Measurements from ENCODE around the gene VPS18.

VPS18 gene

DNA sequence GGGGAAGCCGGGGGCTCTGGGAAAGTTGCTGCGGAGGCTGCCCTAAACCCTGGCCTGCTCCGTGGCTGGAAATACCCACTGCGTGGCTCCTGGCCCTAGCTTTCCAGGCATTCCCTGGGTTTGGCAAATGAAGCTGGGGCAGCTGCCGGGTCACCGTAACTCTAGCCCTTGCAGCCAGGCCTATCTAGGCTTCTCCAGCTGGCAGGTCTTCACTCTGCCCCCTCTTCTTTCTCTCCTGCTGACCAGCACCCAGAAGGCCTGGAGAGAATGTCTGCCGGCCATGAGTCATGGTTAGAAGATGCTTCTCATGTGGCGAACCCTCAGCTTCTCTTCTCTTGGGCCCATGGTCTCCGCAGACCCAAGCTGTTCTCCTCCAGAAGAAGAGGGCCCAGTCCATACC lies 29.3 kb downstream of the VPS18 start:
- no peak for DNase-seq (ENCODE audit: low read depth)

DNA sequence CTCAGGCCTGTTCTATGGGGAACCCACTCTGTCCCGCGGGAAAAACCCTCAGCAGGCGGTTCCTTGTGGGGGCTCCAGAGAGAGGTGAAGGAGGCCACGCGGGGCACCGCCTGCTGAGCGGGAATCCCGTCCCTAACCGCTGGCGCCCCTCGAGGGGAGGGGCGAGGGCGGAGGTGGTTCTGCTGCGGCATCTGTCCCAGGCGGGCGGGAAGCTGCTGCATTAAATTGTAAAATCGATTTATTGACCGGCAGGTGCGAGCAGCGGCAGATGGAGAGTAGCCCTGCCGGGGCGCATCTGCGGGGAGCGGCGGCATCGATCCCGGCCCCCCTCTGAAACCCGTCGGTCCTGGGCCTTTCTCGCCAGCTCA lies 31.2 kb downstream of the VPS18 start:
- no peak for DNase-seq (ENCODE audit: low read depth)

DNA sequence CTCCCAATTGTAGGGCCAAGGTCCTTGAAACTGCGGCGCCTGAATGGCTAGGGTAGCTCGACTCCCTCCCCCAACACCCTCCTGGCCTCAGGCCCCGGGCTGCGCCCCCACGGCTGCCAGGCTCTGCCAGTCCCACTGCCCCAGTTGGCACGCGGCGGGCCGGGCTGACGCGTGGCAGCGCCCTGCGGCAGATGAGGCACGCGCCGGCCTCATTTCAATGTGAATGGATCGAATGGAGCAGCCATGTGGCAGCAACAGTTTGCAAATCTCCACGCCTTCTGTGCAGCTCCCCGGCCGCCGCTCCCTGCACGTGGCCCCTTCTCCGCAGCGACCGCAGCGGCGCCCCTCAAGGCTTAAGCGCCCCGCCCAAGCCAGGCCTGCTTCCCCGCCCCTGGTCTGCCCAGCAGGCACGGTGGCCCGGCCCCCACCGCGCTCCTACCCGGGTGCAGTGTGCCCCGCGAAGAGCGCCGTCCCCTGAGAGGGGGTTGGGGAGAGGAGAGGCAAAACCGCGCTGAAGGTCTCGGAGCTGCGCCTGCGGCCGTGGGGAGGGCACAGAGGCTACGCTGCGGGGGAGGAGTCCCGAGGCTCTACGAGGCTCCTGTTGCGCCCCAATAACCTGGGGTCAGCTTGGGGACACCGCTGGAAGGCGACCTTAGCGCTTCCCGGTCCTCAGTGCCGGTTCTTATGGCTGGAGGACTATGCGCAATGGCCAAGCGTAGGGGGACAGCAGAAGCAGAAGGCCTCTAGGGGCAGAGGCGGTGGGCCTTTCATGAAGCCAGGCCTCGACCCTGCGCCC lies 31.8 kb downstream of the VPS18 start:
- DNase-seq (ENCODE audit: low read depth): no peak

DNA sequence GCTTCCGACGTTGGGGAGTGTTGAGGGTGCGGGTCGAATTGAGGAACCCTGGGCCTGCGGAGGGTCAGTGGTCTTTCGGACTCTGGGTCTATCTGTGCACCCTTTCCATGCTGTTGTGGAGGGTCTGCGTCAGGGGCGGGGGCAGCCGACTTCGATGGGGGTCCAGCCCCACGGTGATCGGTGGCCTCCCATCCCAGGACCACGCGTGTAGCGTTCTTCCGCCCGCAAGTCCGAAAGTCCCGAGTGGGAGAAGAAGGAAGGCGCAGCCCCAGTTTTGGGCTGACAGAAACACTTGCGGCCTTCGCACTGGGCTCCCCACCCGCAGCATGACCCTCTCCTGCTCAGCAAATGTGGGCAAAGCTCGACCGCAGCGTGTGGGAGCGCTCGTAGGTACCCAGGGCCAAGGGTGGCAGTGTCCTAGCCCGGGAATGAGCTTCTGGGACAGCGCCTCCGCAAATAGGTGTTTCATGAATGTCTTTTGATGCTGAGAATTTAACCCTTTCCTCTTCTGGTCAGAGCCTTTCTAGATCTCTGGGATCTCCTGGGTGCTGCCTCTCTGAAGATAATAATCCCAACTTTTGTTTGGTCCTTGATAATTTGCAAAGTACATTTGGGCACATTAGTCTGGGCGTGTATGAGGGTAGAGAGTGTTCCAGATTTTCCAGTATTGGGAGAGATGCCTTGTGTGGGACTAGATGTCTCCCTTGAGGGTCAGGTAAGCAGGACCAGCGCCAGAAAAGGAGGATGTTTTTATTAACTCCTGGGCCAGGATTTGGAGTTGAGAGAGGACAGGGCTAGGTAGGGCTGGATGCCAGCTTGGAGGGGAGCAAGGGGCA lies 32.6 kb downstream of the VPS18 start:
- DNase-seq (ENCODE audit: low read depth): no peak

DNA sequence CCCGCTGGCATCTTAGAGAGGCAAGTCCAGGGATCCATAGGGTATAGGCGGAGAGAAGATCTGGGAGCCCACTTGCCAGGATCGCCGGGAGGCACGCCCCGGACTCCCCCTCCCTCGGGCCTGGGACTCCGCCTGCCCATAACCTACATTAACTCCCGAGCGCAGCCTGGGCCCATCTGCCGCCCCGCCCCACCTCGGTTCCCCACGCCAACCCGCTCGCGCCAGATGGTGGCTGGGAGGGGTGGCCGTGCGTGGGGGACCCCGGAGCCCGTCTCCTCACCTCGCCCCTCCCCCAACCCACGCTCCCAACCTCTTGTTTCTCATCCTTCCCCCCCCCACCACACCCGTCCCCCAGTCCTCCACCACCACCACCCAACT lies 33.2 kb downstream of the VPS18 start:
- DNase-seq (ENCODE audit: low read depth): no peak

DNA sequence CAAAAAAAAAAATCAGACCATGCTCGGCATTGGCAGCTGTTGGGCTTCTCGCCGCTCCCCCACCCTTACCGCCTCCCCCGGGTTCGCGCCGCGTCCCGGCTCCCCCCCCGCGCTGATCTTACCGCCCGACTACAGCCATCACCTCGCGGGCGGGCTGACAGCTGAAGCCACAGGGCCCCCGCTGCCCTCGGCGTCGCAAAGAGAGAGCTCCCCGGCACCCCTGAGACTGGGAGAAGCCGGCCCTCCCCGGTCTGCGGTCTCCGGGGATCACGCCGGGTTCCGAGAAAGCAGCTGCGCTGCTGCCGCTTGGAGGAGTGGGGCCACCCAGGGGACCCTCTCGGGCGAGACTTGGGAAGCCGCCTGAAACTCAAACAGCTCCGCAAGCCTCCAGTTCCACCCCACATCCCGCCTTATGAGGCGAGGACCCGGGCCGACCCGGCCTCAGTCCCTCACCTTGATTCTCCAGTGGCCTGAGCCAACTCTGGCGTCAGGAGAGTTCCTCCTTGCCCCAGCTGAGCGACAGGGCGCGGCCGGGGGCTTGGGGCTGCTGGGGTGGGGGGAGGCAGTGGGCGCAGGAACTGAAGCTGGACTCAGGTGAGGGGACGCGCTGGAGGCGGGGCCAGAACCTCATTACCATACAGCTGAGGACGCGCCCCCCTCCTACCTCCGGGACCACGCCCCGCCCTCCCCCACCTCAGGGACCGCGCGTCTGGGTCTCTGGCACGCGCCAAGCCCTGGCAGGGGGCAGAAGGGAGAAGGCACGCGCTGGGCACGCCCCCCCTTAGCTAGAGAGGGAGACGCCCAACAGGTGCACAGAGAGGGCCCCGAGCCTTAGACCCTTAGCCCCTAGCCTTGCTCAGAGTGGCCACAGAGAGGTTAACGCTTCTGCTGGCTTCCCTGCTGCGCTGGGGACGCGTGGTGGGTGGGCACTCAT lies 33.9 kb downstream of the VPS18 start:
- no peak for DNase-seq (ENCODE audit: low read depth)

DNA sequence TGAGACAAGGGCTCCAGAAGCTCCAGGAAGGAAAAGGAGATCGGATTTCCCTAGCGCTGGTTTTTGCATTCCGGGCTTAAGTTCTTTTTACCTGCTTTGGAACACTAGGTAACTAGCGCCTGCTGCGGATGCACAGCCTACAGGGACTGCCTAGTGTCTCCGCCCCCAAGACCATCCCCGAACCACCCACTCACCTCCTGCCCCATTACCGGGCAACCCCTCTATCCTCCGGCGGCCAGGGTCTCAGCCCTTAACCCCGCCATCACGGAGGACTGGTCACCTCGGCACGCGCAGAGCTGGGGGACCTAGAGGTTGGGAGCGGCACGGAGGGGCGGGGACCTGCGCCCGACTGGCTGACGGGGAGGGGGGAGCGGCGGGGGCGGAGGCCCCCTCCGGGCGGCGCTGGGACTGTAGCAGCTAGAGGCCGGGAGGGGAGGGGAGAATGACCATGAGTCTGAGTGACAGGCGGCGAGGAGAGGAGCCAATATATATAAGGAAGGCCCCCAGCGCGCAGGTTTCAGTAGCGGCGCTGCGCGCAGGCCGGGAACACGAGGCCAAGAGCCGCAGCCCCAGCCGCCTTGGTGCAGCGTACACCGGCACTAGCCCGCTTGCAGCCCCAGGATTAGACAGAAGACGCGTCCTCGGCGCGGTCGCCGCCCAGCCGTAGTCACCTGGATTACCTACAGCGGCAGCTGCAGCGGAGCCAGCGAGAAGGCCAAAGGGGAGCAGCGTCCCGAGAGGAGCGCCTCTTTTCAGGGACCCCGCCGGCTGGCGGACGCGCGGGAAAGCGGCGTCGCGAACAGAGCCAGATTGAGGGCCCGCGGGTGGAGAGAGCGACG lies 34.8 kb downstream of the VPS18 start, which contains the start of gene DLL4:
Gene DLL4 (plus strand): TSS at position 520 of the 839 bp plus-strand sequence. CDS start 329 bp downstream, outside the sequence.
- DNase-seq (ENCODE audit: low read depth): no peak

DNA sequence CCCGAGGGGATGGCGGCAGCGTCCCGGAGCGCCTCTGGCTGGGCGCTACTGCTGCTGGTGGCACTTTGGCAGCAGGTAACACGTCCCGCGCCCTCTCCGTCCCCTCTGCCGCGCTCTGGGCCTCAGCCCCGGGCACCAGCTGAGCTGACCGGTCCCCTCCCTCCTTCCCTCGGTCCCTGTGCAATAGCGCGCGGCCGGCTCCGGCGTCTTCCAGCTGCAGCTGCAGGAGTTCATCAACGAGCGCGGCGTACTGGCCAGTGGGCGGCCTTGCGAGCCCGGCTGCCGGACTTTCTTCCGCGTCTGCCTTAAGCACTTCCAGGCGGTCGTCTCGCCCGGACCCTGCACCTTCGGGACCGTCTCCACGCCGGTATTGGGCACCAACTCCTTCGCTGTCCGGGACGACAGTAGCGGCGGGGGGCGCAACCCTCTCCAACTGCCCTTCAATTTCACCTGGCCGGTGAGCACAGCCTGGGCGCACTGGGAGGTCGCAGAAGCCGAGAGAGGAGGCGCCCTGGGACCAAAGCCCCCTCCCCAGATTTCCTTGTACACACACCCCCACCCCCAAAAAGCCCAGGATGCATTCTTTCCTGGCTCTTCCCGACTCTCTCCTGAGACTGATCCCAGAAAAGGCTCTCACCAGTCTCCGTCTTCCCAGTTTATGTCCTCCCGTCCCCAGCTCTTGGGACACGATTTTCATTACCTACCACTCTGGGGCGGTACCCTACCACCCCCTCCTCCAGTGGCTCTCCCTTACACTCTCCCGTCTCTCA lies 35.6 kb downstream of the VPS18 start:
- no peak for DNase-seq (ENCODE audit: low read depth)

DNA sequence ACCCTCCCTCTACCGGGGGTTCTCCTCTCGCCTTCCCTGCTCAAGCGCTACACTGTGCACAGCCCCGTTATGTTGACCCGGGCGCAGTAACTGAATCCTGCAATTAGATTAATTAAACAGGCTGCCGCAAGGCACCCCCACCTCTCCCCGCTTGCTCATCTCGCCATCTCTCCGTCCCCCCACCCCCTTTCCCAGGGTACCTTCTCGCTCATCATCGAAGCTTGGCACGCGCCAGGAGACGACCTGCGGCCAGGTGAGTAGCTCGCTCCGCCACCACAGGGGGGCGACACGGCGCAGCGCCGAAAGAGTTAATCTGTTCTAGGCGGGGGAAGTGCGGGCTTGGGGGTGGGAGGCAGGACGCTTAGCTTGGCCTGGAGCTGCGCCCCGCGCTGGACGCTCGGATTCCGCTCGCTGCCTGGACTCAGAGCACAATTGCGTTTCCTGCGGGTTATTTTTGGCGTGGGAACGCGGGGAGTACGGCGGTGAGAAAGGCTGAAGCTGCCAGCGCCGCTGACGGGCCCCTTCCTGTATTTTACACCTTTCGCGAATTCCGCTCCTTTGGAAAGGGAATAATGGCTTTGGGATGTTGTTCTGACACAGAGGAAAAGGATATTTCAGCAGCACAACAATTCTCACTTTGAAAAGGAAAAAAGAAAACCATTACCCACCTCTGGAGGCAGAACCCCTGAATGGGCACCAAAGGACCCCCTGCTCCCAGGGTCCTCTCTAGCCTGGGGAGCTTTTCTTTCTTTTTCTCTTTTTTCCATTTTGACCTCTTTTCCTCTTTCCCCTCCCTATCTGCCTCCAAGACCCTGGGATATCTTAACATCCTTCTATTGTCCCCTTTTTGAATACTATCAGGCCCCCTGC lies 36.4 kb downstream of the VPS18 start:
- DNase-seq (ENCODE audit: low read depth): no peak

DNA sequence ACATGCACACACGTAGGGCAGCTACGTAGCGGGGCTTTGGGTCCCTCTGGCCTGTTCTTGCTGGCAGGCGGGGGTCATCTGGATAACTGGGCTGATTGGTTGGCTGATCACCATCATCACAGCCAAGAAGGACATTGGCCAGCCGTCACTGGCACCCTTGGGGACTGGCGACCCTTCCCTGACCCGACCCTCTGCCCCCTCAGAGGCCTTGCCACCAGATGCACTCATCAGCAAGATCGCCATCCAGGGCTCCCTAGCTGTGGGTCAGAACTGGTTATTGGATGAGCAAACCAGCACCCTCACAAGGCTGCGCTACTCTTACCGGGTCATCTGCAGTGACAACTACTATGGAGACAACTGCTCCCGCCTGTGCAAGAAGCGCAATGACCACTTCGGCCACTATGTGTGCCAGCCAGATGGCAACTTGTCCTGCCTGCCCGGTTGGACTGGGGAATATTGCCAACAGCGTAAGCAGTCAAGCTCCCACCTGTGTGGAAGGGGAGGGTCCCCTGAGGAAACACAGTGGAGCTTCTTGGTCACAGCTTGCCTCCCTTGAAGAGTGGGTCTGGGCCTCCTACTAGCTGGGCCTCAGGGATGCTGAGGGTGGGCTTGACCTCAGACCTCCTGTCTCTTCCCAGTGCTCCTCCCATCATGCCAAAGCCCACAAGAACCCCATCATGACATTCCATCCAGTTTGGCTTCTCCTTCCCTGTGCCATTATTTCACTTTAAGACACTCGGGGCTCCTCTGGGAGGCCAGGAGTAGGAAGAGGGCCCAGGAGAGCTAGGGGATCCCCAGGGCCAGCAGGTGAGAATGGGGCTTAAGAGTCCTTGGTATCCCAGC lies 37.3 kb downstream of the VPS18 start:
- no peak for DNase-seq (ENCODE audit: low read depth)

DNA sequence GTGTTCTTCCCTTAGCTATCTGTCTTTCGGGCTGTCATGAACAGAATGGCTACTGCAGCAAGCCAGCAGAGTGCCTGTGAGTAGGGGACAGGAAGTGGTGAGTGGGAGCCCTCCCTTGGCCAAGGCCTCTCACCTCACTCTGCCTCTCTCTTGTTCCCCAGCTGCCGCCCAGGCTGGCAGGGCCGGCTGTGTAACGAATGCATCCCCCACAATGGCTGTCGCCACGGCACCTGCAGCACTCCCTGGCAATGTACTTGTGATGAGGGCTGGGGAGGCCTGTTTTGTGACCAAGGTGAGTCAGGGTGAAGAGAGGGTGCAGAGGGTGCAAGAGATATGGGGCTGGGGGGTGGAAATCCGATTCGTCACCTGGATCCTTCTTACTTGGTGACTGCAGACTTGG lies 37.9 kb downstream of the VPS18 start:
- no peak for DNase-seq (ENCODE audit: low read depth)

DNA sequence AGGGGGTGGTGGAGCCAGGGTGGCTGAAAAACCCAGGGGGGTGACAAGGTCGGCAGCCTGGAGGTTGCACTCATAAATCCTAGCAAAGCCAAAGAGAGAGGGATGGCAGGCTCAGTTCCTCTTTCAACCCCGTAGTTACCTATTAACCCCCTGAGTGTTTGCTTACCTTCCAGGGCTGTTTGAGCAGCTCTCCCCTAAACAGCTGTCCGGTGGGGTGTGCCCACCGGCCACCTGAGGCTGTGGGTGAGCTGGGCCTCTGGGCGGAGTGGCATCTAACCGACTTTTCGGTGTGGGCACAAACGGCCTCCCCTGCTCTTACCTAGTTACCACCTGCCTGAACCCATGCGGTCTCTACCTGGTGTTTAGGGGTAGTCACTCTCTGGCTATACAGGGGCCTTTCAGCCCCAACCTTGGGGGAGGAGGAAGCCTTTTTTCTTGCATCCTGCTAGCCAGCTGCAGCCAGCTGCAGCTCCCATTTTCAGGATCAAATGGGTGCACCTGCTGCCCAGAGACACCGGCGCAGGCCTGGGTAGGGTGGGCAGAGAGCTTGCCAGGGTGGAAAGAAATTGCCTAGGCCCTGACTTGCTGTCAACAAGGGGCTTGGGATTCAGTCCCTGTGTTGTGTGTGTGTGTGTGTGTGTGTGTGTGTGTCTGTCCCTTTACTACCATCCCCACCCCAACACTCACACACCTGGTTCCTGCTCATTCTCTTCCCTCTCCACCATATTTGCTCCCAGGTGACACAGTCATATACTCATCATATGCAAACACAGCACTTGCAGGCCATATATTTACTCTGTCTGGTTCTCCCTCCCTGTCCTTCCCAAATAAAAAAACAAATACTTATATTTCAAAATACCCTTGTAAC lies 38.6 kb downstream of the VPS18 start:
- DNase-seq (ENCODE audit: low read depth): no peak

DNA sequence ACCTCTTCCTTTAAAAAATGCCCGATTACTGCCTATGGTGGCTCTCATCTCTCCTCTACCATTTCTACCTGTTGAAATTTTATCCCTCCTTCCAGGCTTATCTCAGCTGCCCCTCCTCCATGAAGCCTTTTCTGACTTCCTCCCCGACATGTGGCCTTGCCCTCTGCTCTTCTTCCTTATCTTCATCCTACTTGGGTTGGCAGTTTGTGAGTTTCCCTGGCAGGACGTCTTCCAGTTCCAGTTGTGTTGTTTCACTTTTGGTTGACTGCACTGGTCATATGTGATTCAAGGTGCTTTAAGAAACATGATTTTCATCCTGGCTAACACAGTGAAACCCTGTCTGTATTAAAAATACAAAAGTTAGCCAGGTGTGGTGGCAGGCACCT lies 39.3 kb downstream of the VPS18 start:
- no peak for DNase-seq (ENCODE audit: low read depth)

DNA sequence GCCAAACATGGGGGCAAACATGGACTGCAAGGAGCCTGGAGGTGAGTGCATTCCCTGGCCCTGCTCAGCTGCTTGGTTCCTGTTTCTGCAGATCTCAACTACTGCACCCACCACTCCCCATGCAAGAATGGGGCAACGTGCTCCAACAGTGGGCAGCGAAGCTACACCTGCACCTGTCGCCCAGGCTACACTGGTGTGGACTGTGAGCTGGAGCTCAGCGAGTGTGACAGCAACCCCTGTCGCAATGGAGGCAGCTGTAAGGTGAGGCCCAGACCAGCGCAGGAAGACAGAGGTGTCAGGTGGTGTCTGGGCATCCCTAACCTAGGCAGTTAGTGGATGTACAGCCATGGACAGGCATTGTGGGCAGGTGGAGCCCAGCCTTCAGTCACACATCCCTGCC lies 40.2 kb downstream of the VPS18 start:
- DNase-seq (ENCODE audit: low read depth): no peak

DNA sequence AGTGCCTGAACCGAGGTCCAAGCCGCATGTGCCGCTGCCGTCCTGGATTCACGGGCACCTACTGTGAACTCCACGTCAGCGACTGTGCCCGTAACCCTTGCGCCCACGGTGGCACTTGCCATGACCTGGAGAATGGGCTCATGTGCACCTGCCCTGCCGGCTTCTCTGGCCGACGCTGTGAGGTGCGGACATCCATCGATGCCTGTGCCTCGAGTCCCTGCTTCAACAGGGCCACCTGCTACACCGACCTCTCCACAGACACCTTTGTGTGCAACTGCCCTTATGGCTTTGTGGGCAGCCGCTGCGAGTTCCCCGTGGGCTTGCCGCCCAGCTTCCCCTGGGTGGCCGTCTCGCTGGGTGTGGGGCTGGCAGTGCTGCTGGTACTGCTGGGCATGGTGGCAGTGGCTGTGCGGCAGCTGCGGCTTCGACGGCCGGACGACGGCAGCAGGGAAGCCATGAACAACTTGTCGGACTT lies 42.0 kb downstream of the VPS18 start:
- no peak for DNase-seq (ENCODE audit: low read depth)

DNA sequence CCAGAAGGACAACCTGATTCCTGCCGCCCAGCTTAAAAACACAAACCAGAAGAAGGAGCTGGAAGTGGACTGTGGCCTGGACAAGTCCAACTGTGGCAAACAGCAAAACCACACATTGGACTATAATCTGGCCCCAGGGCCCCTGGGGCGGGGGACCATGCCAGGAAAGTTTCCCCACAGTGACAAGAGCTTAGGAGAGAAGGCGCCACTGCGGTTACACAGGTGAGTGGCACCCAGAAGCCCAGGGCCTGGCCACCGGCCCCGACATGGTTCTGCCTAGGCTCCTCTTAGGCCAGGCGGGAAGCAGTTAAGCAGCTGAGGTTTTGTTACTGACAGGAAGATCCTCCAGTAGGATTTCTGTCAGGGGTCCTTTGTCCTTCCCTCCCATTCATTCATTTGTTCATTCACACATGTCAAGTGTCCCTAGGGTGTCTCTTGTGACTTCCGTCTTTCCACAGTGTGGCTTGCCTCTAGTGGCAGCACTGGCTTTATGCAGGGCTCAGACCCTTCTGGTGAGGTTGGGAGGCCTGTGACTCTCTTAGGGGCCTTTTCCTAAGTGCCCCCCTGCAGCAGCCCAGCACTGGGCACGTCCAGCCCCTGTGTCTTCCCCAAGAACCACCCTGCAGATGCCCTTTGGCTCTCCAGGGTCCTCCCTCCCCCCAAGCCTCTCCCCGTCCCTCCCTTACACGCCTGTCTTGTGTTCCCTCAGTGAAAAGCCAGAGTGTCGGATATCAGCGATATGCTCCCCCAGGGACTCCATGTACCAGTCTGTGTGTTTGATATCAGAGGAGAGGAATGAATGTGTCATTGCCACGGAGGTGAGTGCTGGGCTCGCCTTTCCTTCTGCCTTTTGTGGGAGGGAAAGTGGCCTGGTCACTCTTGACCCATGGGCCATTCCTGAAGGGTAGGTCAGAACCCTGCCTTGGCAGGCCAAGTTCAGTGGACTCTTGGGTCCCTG lies 42.7 kb downstream of the VPS18 start:
- no peak for DNase-seq (ENCODE audit: low read depth)

All from stimulated activated CD8-positive, alpha-beta memory T cell treated with anti-CD3 and anti-CD28 coated beads, Interleukin-15, amount 100 ng/mL, for 1 hour (primary cell).